GOT3 (cell line): ENCODE results near the gene SYT17.

Source experiments
- DNase-seq: peaks from one replicate; lab custom pipeline; 2025; ENCODE audit warnings: mixed read lengths; lab: John Stamatoyannopoulos, UW

Gene SYT17

GRCh38 chr16:19139436-19140091 lies 28.5 kb upstream of the SYT17 start:
- no peak for DNase-seq

GRCh38 chr16:19140396-19140795 lies 27.6 kb upstream of the SYT17 start:
- no peak for DNase-seq

- no peak for DNase-seq
These were observed 25.0 kb upstream of the SYT17 start for GRCh38 chr16:19142939-19143598.

- DNase-seq: no peak
These were observed 24.5 kb upstream of the SYT17 start for GRCh38 chr16:19143599-19143956.

- no peak for DNase-seq
These were observed 23.0 kb upstream of the SYT17 start for GRCh38 chr16:19145010-19145409.

- DNase-seq: no peak
These were observed 20.9 kb upstream of the SYT17 start for GRCh38 chr16:19147126-19147525.

- no peak for DNase-seq
These were observed 20.4 kb upstream of the SYT17 start for GRCh38 chr16:19147627-19148026.

- DNase-seq: no peak
These were observed 19.9 kb upstream of the SYT17 start for GRCh38 chr16:19148189-19148588.

GRCh38 chr16:19151310-19151709 lies 16.7 kb upstream of the SYT17 start:
- DNase-seq: no peak

GRCh38 chr16:19152042-19152441 lies 16.0 kb upstream of the SYT17 start:
- no peak for DNase-seq

- DNase-seq: no peak
These were observed 14.2 kb upstream of the SYT17 start for GRCh38 chr16:19153876-19154275.

GRCh38 chr16:19162085-19162484 lies 6.0 kb upstream of the SYT17 start:
- DNase-seq: no peak

GRCh38 chr16:19163215-19163614 lies 4.8 kb upstream of the SYT17 start:
- no peak for DNase-seq

GRCh38 chr16:19164285-19164684 lies 3.8 kb upstream of the SYT17 start:
- no peak for DNase-seq

GRCh38 chr16:19165101-19165500 lies 2.9 kb upstream of the SYT17 start:
- no peak for DNase-seq

GRCh38 chr16:19166500-19166899 lies 1.5 kb upstream of the SYT17 start:
- no peak for DNase-seq

- DNase-seq: no peak
These were observed 486 bp downstream of the SYT17 start for GRCh38 chr16:19168371-19169081.

GRCh38 chr16:19169082-19169639 lies 1.1 kb downstream of the SYT17 start:
- no peak for DNase-seq

- DNase-seq: no peak
These were observed 2.1 kb downstream of the SYT17 start for GRCh38 chr16:19170043-19170655.

- DNase-seq: no peak
These were observed 4.2 kb downstream of the SYT17 start for GRCh38 chr16:19172098-19172780.

- DNase-seq: no peak
These were observed 5.0 kb downstream of the SYT17 start for GRCh38 chr16:19173059-19173458.
